B cell (primary cell): ENCODE results near the gene FYCO1. TPM values are rescaled to one million over a fixed set of nuclear protein-coding genes. Genes with fewer than 3 reads are reported as not detected.

Experiments
- ATAC-seq: fragments of 200-7000 bp; cut with Tn5 transposase; one replicate; pipeline ENCODE4 v1.10.0; 2021; ENCODE audit warnings: low read depth, mild to moderate bottlenecking, moderate number of reproducible peaks, moderate library complexity
- CTCF ChIA-PET: fragments of 350-600 bp; sonication (Branson Sonifier 250); formaldehyde crosslinking; loops from one replicate; lab custom pipeline; 2021; ENCODE audit warnings: antibody characterized with exemption, inconsistent platforms; lab: Charles Lee
- POLR2A ChIA-PET: fragments of 350-600 bp; sonication (Branson Sonifier 250); formaldehyde crosslinking; loops from one replicate; lab custom pipeline; 2021; ENCODE audit warnings: antibody characterized with exemption; lab: Charles Lee
- DNase-seq: peaks from one replicate; pipeline ENCODE4 v3.0.0; 2013
- H2AFZ ChIP-seq: 2 replicates; pipeline ENCODE4 v1.6.1; 2012; ENCODE audit warnings: mild to moderate bottlenecking, low read depth, low read length; ENCODE audit not compliant: insufficient read depth, poor library complexity, severe bottlenecking
- H3K27ac ChIP-seq, 2 donors: 1 replicate in 1 of 2; 2 replicates in 1 of 2; pipeline ENCODE4 v1.5.1; 2012 to 2013; ENCODE audit warnings: low read length in 2 of 2, mild to moderate bottlenecking in 2 of 2, moderate library complexity in 1 of 2
- H3K27me3 ChIP-seq, 4 experiments: fragments of 200-600 bp in 1 of 4; sonication (generic) in 1 of 4; replicated peaks in 1 of 4; 1 replicate in 2 of 4; 2 replicates in 2 of 4; pipeline versions ENCODE4 v1.6.1 to v1.7.0; 2013 to 2016; ENCODE audit warnings: low read length in 3 of 4, mild to moderate bottlenecking in 2 of 4, mixed read lengths in 1 of 4, moderate library complexity in 1 of 4; ENCODE audit not compliant: insufficient read depth in 4 of 4, control insufficient read depth in 3 of 4; ENCODE audit errors: control extremely low read depth in 1 of 4
- H3K36me3 ChIP-seq, 2 experiments: replicated peaks in 1 of 2; 1 replicate in 1 of 2; 2 replicates in 1 of 2; pipeline versions ENCODE4 v1.6.1 to v1.7.1; 2013; ENCODE audit warnings: low read length in 1 of 2; ENCODE audit not compliant: insufficient read depth in 2 of 2, control insufficient read depth in 1 of 2; ENCODE audit errors: control extremely low read depth in 1 of 2, extremely low read depth in 1 of 2
- H3K4me1 ChIP-seq, 2 donors: fragments of 200-600 bp in 1 of 2; sonication (generic) in 1 of 2; 1 replicate in 1 of 2; 2 replicates in 1 of 2; pipeline versions ENCODE4 v1.5.1 to v1.6.1; 2013 to 2017; ENCODE audit warnings: low read length in 2 of 2; ENCODE audit not compliant: control insufficient read depth in 2 of 2, insufficient read depth in 2 of 2
- H3K4me2 ChIP-seq: replicated peaks from 2 replicates; pipeline ENCODE3; 2012; ENCODE audit warnings: mild to moderate bottlenecking, low read depth, low read length; ENCODE audit not compliant: poor library complexity, severe bottlenecking
- H3K4me3 ChIP-seq, 5 experiments: fragments of 200-600 bp in 1 of 5; sonication (generic) in 1 of 5; 1 replicate in 3 of 5; 2 replicates in 2 of 5; pipeline versions ENCODE4 v1.5.1 to v1.7.0; 2011 to 2016; ENCODE audit warnings: low read length in 4 of 5, mild to moderate bottlenecking in 4 of 5, low read depth in 2 of 5, control low read depth in 1 of 5, moderate library complexity in 1 of 5; ENCODE audit not compliant: insufficient read depth in 1 of 5; ENCODE audit errors: control extremely low read depth in 1 of 5, extremely low read depth in 1 of 5
- H3K79me2 ChIP-seq: fragments of 200-600 bp; sonication (generic); one replicate; pipeline ENCODE4 v1.6.0; 2016; ENCODE audit warnings: low read length; ENCODE audit not compliant: control insufficient read depth, insufficient read depth
- H3K9ac ChIP-seq: fragments of 200-600 bp; sonication (generic); 2 replicates; pipeline ENCODE4 v1.6.1; 2017; ENCODE audit warnings: mild to moderate bottlenecking, low read length, moderate library complexity
- H3K9me3 ChIP-seq, 3 donors: one replicate each; pipeline versions ENCODE4 v1.6.1 to v1.7.1; 2013; ENCODE audit warnings: low read length in 2 of 3; ENCODE audit not compliant: control insufficient read depth in 2 of 3, insufficient read depth in 1 of 3; ENCODE audit errors: control extremely low read depth in 1 of 3
- H4K20me1 ChIP-seq: 2 replicates; pipeline ENCODE4 v1.6.0; 2012; ENCODE audit warnings: mild to moderate bottlenecking, low read length; ENCODE audit not compliant: insufficient read depth, control insufficient read depth, poor library complexity, severe bottlenecking
- H3K27ac Mint-ChIP-seq: one replicate; pipeline ENCODE4 v1.8.0; 2021; ENCODE audit warnings: mixed read lengths
- H3K27me3 Mint-ChIP-seq: one replicate; pipeline ENCODE4 v1.8.0; 2021; ENCODE audit warnings: mixed read lengths
- H3K4me1 Mint-ChIP-seq: one replicate; pipeline ENCODE4 v1.8.0; 2021; ENCODE audit warnings: mixed read lengths
- H3K4me3 Mint-ChIP-seq: one replicate; pipeline ENCODE4 v1.8.0; 2021; ENCODE audit warnings: mixed read lengths
- H3K9me3 Mint-ChIP-seq: one replicate; pipeline ENCODE4 v1.8.0; 2022; ENCODE audit warnings: mixed read lengths; ENCODE audit not compliant: insufficient read depth
- CTCF ChIP-seq: fragments of 200-600 bp; IDR thresholded peaks from one replicate; pipeline ENCODE4 v1.8.0; 2022; ENCODE audit warnings: antibody characterized with exemption, mild to moderate bottlenecking
- EZH2 ChIP-seq: IDR thresholded peaks from 2 replicates; pipeline ENCODE4 v1.6.1; 2012; ENCODE audit warnings: borderline replicate concordance, low read depth, mild to moderate bottlenecking, moderate library complexity, low read length; ENCODE audit not compliant: insufficient read depth, poor library complexity, severe bottlenecking
- WGBS: methylation state at CpG from one replicate; pipeline ENCODE4 v1.1.5; 2013; ENCODE audit warnings: missing lambda C conversion rate; ENCODE audit not compliant: insufficient coverage; 5-methylcytosine and 5-hydroxymethylcytosine counted together
- intact Hi-C: fragments of 100-400 bp; cut with micrococcal nuclease; formaldehyde crosslinking; loops from one replicate; pipeline ENCODE4 v1.10.0; 2022
- polyA plus RNA-seq: library from polyadenylated mRNA; depleted of rRNA; stranded (reverse); fragments of >200 nt; gene quantifications from 2 replicates; pipeline ENCODE4 v1.2.3, GENCODE V29; 2012
- total RNA-seq, 2 donors: library from RNA; stranded (reverse); fragments of 120-200 nt in 1 of 2; gene quantifications; 1 replicate in 1 of 2; 2 replicates in 1 of 2; pipeline versions ENCODE4 v1.2.3 to v1.2.4, GENCODE V29; 2013 to 2022

FYCO1 gene
- total and polyA plus RNA-seq, 2 donors (not counting 1 experiment from before 2014, with no cell fraction given): 5.4 to 16.7 TPM

- Histone ChIP-seq H3K4me3 (no peak overlapping the region), H3K9ac (no peak overlapping the region), H3K9me3 (no peaks in the 10 kb centered on the region), H3K79me2 (no peaks in the 10 kb centered on the region), H3K36me3 (peaks cover 8 to 58% of the 10 kb centered on the region in 2 experiments), H4K20me1 (no peaks in the 10 kb centered on the region), H2AFZ (no peak overlapping the region), H3K27ac (no peak overlapping the region), H3K4me1 (peaks cover 7 to 11% of the 10 kb centered on the region in 2 donors), H3K4me2 (no peak overlapping the region), H3K27me3 (no peaks in the 10 kb centered on the region)
- Mint-ChIP-seq H3K4me3 (no peak overlapping the region), H3K4me1 (peaks cover 18% of the 10 kb centered on the region), H3K27ac (peak overlapping the region; percentile 60), H3K27me3 (no peaks in the 10 kb centered on the region), H3K9me3 (no peaks in the 10 kb centered on the region)
- no peak for DNase-seq
- TF ChIP-seq EZH2 (no peak), CTCF (no peak)
- intact Hi-C loops: no loop called here
- POLR2A ChIA-PET: no interaction called here
- 84% methylated on average over 2 of the region's 4 CpGs for WGBS
- CTCF ChIA-PET: interaction anchor here (1.7 kb wide), 1 partner anchor 102 kb away, joined by 4 read pairs; no protein-coding TSS in a partner anchor
- ATAC-seq: no peak
Observed at GRCh38 chr3:45974686-45975085, 20.9 kb downstream of the FYCO1 start.

GRCh38 chr3:45972534-45973402 is 22.9 kb downstream of the FYCO1 start:
- POLR2A ChIA-PET: no interaction called here

More at GRCh38 chr3:45972534-45973402, 22.9 kb downstream of the FYCO1 start:
- Histone ChIP-seq H2AFZ (no peak overlapping the region), H3K9ac (no peak overlapping the region), H3K4me1 (peaks cover 7 to 11% of the 10 kb centered on the region in 2 donors), H3K36me3 (peaks cover 4 to 61% of the 10 kb centered on the region in 2 experiments), H3K9me3 (no peaks in the 10 kb centered on the region), H3K27me3 (no peaks in the 10 kb centered on the region), H4K20me1 (no peaks in the 10 kb centered on the region), H3K4me3 (no peak overlapping the region), H3K4me2 (peak overlapping the region; percentile 5), H3K79me2 (no peaks in the 10 kb centered on the region), H3K27ac (peak overlapping the region; percentile 1 to 66)
- WGBS: 100% methylated on average over 2 of the region's 6 CpGs
- H3K27me3 Mint-ChIP-seq: no peaks in the 10 kb centered on the region
- intact Hi-C loops: no loop called here
- H3K27ac Mint-ChIP-seq: peak overlapping the region; percentile 50
- no peaks in the 10 kb centered on the region for H3K9me3 Mint-ChIP-seq
- CTCF ChIA-PET: interaction anchor here (0.9 to 1.7 kb wide), 5 partner anchors 11 to 405 kb away, joined by 3 to 7 read pairs (median 4); no protein-coding TSS in a partner anchor
- no peak for TF ChIP-seq EZH2
- no peak for TF ChIP-seq CTCF
- no peak overlapping the region for H3K4me3 Mint-ChIP-seq
- ATAC-seq (no peak), DNase-seq (peak; percentile 30)
- H3K4me1 Mint-ChIP-seq: peaks cover 15% of the 10 kb centered on the region
